Panc1 (cell line): ENCODE measurements around the gene GPNMB.

Experiments used
- CTCF ChIP-seq: fragments of 450-650 bp; IDR thresholded peaks from 2 replicates; pipeline ENCODE4 v1.5.1; 2017; ENCODE audit warnings: mild to moderate bottlenecking
- POLR2AphosphoS5 ChIP-seq: IDR thresholded peaks from 2 replicates; pipeline ENCODE4 v1.6.1; 2012; ENCODE audit warnings: mild to moderate bottlenecking, low read depth, low read length, moderate library complexity
- REST ChIP-seq, 2 experiments: IDR thresholded peaks; 2 replicates each; pipeline ENCODE4 v1.6.1; 2011 to 2012; ENCODE audit warnings: low read depth in 2 of 2, control low read depth in 1 of 2, low read length in 1 of 2, mild to moderate bottlenecking in 1 of 2, moderate library complexity in 1 of 2; ENCODE audit not compliant: insufficient read depth in 1 of 2
- SIN3A ChIP-seq: IDR thresholded peaks from 2 replicates; pipeline ENCODE4 v1.6.1; 2012; ENCODE audit warnings: low read depth, mild to moderate bottlenecking, low read length, moderate library complexity, borderline replicate concordance; ENCODE audit not compliant: insufficient read depth
- TCF7L2 ChIP-seq: IDR thresholded peaks from 2 replicates; pipeline ENCODE4 v1.6.1; 2011; ENCODE audit warnings: mild to moderate bottlenecking, low read depth, low read length, inconsistent platforms

- TF ChIP-seq CTCF (no peak), SIN3A (no peak), POLR2AphosphoS5 (no peak), REST (IDR thresholded peaks at IDR 0.05; ENCODE audit: insufficient read depth in 1 of 2, low read depth in 2 of 2, low read length in 1 of 2) (no peak), TCF7L2 (no peak)
Observed at GRCh38 chr7:23283086-23283485, 36.5 kb downstream of the GPNMB start.
